GM04503 (cell line): Measurements from ENCODE around the gene TEX264.
"Not testable (repeated sequence)": the region's sequence is repeated elsewhere in the genome, so short reads cannot be mapped to it uniquely, and the experiment has no call there.

ENCODE experiments used
- DNase-seq: peaks from one replicate; pipeline ENCODE4 v3.0.0-alpha.2; 2012; ENCODE audit warnings: low read depth

The TEX264 gene, protein sequence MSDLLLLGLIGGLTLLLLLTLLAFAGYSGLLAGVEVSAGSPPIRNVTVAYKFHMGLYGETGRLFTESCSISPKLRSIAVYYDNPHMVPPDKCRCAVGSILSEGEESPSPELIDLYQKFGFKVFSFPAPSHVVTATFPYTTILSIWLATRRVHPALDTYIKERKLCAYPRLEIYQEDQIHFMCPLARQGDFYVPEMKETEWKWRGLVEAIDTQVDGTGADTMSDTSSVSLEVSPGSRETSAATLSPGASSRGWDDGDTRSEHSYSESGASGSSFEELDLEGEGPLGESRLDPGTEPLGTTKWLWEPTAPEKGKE

GRCh38 chr3:51670823-51671733 is at the start of gene TEX264:
TEX264 (plus strand) TSS chr3:51671252; CDS start chr3:51674305, 3,053 bp downstream.
- DNase-seq = no peak

DNA sequence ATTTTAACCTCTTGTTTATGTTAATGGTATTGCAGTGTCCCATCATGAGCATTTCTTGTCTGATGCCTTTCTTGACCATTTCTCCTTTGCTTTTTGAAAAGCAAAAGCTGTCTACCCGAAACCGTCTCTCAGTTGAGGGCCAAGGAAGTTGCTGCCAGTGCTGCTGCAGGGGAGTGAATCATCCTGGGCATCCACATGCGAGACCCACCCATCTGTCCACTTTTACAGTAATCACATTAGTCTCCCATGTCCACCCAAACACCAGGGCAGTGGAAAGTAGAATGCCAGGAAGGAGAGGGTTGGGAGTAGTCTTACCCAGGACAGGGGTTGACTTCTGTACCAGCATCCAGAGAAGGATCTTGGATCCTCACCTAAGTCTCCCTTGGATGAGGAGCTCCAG is 48.6 kb upstream of the TEX264 start:
- DNase-seq = no peak

DNA sequence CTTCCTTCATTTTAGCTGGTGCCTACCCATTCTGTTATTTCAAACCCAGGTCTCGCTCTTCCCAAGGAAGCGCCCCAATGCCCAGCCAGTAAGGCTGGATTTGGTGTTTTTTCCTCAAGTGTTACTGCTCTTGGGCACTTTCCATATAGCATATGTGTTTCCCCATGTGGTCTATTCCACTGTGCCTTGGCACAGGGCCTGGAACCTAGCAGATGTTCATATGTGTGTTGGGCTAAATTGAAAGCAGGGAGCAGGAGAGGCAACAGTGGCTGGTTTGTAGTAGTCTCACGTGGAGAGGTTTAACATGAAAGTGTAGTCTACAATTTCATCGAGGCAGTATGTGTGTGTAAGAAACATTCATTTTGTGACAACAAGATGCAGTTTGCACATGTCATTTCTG is 48.2 kb upstream of the TEX264 start:
- DNase-seq = peak; percentile 27

- no peak for DNase-seq
Observed at GRCh38 chr3:51630513-51630912, 40.5 kb upstream of the TEX264 start.

DNA sequence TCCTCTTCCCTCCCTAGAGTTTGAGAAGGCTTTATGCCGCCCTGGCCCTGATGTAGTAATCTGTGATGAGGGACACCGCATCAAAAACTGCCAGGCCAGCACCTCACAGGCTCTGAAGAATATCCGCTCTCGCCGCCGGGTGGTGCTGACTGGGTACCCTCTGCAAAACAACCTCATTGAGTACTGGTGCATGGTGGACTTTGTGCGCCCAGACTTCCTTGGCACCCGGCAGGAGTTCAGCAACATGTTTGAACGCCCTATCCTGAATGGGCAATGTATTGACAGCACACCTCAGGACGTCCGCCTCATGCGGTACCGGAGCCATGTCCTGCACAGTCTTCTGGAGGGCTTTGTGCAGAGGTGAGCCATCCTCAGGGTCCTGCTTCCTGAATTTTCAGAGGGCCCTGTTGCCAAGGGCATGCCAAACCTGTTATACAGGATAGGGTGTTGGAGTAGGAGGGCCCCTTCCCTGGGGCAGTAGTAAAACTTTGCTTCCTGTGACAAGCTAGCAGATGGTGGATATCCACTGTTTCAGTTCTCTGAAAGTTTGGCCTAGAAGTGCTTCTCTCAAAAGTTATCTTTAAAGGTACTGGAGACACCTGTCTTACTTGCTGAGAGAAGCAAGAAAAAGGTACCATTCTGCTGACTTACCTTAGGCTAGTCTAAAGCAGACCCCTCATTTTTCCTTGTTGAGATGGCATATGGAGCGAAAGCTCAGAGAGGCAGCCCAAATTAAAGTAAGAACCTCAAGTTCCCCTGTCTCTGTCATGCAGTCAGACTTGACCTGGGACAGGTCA is 33.7 kb upstream of the TEX264 start:
- DNase-seq = no peak

GRCh38 chr3:51637941-51638471 is 33.0 kb upstream of the TEX264 start:
- no peak for DNase-seq

DNA sequence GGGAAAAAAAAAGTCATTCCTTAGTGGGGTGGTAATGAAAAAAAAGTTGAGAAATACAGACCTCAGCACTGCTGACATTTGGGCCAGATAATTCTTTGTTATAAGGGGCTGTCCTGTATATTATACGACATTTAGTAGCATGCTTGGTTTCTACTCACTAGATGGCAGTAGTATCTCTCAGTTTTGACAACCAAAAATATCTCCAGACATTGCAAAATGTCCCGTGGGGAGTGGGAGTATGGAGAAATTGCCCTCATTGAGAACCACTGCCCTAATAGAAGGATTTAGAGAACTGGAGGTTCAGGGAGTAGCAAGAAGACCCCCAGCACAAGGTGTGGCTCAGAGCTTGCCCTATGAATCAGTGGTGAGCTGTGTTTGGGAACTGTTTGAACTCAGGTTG is 28.6 kb upstream of the TEX264 start:
- DNase-seq = no peak

DNA sequence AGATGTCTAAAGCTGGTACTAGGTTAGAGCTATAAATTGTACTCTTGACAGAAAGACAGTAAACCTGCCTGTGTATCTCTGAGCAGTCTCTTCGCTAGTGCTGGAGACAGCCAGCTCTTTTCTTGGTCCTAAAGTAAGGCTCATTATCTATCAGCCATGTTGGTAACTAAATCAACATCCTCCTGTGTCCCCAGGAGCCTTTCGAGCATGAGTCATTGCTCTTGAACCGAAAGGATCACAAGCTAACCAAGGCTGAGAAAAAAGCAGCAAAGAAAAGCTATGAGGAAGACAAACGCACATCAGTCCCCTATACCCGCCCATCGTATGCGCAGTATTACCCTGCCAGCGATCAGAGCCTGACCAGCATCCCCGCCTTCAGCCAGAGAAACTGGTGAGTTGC is 25.0 kb upstream of the TEX264 start:
- no peak for DNase-seq

- DNase-seq = not testable (repeated sequence)
Observed at GRCh38 chr3:51652103-51652502, 18.9 kb upstream of the TEX264 start.

GRCh38 chr3:51653409-51653808 is 17.6 kb upstream of the TEX264 start:
- DNase-seq = not testable (repeated sequence)

DNA sequence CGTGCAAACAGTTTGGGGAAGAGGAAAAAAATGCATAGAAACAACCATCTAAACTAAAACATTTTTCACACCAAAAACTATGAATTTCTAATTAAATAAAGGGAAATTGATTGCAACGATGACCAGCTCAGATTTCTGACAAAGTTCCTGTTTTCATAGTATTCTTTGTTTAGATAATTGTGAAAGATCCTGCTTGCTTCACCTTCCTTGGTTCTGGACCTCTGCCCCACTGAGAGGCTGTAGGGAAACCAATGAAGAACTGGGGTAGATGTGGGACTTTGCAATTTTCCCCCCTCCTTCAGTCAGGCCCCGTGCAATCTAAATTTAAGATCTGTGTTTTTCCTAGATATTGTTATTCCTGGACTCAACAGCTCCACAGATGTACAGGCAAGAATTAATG is 13.8 kb upstream of the TEX264 start:
- DNase-seq = no peak

- no peak for DNase-seq
Observed at GRCh38 chr3:51659942-51660341, 11.1 kb upstream of the TEX264 start.

DNA sequence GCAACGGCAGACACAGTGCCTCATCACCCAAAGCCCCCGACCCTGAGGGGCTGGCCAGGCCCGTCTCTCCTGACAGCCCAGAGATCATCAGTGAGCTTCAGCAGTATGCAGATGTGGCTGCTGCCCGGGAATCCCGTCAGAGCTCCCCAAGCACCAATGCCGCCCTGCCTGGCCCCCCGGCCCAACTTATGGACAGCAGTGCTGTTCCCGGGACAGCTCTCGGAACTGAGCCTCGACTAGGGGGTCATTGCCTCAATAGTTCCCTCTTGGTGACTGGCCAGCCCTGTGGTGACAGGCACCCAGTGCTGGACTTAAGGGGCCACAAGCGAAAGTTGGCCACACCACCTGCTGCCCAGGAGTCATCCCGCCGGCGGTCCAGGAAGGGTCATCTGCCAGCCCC is 8.6 kb upstream of the TEX264 start:
- DNase-seq = no peak

DNA sequence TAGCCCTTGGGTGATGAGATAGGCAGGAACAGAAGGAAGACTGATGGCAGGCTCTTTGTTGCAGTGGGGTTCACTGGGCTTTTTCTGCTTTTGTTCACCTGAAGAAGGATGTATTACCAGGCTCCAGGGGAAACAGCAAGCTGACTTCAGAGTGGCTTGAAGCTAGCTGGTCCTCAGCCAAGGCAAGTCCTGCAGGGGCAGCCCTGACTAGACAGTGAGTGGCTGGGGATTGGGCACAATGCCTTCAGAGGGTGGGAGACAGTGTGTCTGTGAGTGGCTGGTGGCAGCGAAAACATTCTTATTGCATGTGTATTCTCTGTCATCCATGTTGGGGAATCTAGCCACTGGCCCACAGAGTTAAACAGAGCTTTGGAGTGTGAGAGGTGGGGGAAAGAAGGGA is 2.3 kb upstream of the TEX264 start:
- no peak for DNase-seq

DNA sequence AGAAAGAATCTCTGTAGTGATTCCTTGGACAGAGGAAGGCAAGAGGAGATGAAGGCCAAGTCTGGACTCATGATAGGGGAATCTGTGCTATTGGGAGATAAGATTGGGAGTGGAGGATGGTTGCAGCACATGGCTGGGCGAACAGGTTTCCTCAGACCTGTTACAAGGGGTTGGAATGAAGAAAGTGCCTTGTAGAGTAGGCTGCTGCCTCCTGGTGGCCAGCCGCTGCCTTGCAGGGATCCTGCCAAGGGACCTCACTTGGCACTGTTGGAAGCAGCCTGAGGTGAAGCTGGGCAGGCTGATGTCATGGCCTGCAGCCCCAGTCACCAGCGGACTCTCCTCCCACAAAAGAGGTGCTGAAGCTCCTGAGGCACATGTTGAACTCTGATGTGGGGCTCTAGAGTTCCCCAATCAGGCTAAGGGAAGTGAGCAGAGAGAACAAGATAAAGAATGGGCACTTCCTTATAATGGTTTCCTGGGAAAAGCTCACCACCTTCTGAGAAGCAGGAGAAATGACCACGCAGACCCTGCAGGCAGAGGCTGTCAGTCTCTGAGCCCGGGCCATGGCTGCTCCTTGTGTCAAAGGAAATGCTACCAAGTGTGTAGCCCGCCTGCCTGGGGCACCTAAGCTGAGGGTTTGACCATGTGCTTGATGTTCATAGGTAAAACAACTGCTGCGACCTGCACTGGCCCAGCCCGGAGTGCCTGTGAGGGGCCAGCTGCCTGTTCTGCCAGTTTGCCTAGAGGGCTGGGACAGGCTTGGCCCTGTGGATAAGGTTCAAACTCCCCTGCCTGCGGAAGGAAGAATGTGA is 1.6 kb upstream of the TEX264 start:
- peak; percentile 37 for DNase-seq

GRCh38 chr3:51670053-51670822 is 814 bp upstream of the TEX264 start:
- DNase-seq = no peak

DNA sequence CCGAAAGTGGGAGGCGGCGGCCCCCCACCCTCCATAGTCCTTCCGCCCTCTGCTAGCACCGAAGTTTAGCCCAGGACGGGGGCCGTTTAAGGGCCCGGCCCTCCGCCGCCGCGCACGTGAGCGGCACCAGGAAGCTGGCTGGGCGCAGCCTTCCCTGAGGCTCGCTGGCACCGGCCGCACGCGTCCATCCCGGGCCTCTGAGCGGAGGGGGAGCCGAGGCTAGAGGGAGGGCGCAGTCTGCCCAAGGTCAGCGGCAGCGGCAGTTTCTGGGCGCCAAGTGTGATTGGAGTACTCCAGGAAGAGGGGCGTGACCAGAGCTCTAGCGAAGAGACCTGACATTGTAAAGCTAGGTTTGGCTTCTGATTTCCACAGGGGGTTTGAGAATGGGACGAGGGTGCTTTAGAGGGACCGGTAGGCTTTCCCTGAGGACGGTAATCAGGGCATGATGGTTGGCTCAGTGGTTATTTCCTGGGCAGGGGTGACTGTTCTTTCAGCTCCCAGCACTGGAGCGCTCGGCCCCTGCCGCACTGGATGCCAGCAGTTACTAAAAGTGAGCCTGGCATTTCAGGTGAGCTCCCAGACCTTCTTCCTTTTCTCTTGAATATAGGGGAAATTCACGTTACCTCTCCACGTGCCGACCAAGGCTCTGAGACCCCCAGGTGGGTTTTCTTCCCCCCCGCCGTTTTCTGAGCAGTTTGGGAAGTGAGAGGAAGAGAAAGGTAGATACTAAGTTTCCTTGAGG is 853 bp downstream of the TEX264 start:
- DNase-seq = no peak

DNA sequence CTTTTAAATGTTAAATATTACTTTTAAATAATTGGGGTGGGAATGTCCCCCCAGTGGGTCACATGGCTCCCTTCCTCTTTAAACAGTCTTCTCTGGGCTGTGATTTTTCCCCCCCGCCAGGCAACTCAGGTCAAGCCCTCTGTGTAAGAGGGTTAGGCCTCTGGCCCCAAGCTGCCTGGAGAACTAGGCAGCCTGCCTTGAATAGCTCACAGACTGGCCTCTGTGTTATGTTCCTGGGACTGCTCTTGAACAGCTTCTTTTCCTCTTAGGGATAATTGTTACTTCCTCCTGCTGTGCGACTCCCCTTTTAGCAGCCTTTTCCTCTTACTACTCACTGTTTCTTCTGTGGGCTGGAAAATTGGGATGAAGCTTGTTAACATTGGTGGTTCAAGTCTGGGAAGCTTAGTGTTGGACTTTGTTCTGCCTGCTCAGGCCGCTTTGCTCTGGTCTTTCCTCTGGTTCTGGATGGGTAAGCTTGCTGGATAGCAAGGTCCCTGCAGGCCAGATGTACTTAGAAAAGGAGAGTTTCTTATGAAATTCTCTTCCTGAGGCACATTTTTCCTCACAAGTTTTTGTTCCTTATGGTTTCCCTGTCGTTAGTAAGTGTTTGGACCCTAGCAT is 2.2 kb downstream of the TEX264 start:
- no peak for DNase-seq
